ENCODE data around the gene ARL6.
"Not testable (repeated sequence)": the region's sequence is repeated elsewhere in the genome, so short reads cannot be mapped to it uniquely, and the experiment has no call there.

ARL6 gene

GRCh38 chr3:97831140-97831539, 66.6 kb downstream of the ARL6 start:
- ChIA-PET CTCF (no interaction called here), POLR2A (no interaction called here)
- H3K36me3 ChIP-seq (ENCODE audit: control insufficient read depth in 2 of 2, insufficient read depth in 1 of 2, low read length in 2 of 2): no peaks in the 10 kb centered on the region
- H3K4me1 ChIP-seq (ENCODE audit: control insufficient read depth, insufficient read depth, low read length): peaks cover 4% of the 10 kb centered on the region; the same call in 1 of the 2 replicates
- no peaks in the 10 kb centered on the region for H3K9me3 ChIP-seq (ENCODE audit: control insufficient read depth, insufficient read depth, low read depth, low read length)
- H3K27ac ChIP-seq (ENCODE audit: extremely low read depth, low read depth, low read length): no peak overlapping the region
- no peak overlapping the region for H3K4me3 ChIP-seq (ENCODE audit: low read depth, low read length)
- TF ChIP-seq ZSCAN18 (tag by site-specific recombination; IDR thresholded peaks at IDR 0.05) (no peak), KLF10 (tag by site-specific recombination; IDR thresholded peaks at IDR 0.05) (no peak), RBAK (tag by site-specific recombination; IDR thresholded peaks at IDR 0.05) (no peak), ZNF324 (tag by site-specific recombination; IDR thresholded peaks at IDR 0.05) (no peak), ZNF473 (tag by site-specific recombination; IDR thresholded peaks at IDR 0.05) (no peak), ZNF404 (tag by site-specific recombination; IDR thresholded peaks at IDR 0.05) (no peak), ZNF514 (tag by site-specific recombination; IDR thresholded peaks at IDR 0.05) (no peak), ZNF23 (tag by site-specific recombination; IDR thresholded peaks at IDR 0.05; ENCODE audit: borderline replicate concordance) (no peak), HIC1 (tag by site-specific recombination; IDR thresholded peaks at IDR 0.05) (no peak)

- H3K27ac ChIP-seq (ENCODE audit: extremely low read depth, low read depth, low read length); CTCF ChIA-PET; H3K36me3 ChIP-seq (ENCODE audit: control insufficient read depth in 2 of 2, insufficient read depth in 1 of 2, low read length in 2 of 2); POLR2A ChIA-PET; H3K4me1 ChIP-seq (ENCODE audit: control insufficient read depth, insufficient read depth, low read length); H3K9me3 ChIP-seq (ENCODE audit: control insufficient read depth, insufficient read depth, low read depth, low read length); H3K4me3 ChIP-seq (ENCODE audit: low read depth, low read length): not testable (repeated sequence)
- TF ChIP-seq ZNF146 (tag by site-specific recombination; IDR thresholded peaks at IDR 0.05): peak; percentile 90
- TF ChIP-seq ZNF580 (tag by site-specific recombination; IDR thresholded peaks at IDR 0.05): peak; percentile 46; the same call in 1 of the 2 replicates
Observed at GRCh38 chr3:97833184-97833583, 68.6 kb downstream of the ARL6 start.

GRCh38 chr3:97835761-97836160, 71.2 kb downstream of the ARL6 start:
- TF ChIP-seq ZNF837 (tag by site-specific recombination; IDR thresholded peaks at IDR 0.05) (no peak), ZNF488 (tag by site-specific recombination; IDR thresholded peaks at IDR 0.05) (no peak), TRIM28 (IDR thresholded peaks at IDR 0.05; ENCODE audit: borderline replicate concordance, low read length) (no peak), ZIC2 (tag by site-specific recombination; IDR thresholded peaks at IDR 0.05) (no peak), ZNF692 (tag by site-specific recombination; IDR thresholded peaks at IDR 0.05) (no peak), GLI2 (tag by site-specific recombination; IDR thresholded peaks at IDR 0.05; ENCODE audit: borderline replicate concordance, low read depth) (no peak)
- no peaks in the 10 kb centered on the region for H3K36me3 ChIP-seq (ENCODE audit: control insufficient read depth in 2 of 2, insufficient read depth in 1 of 2, low read length in 2 of 2)
- no peak overlapping the region for H3K4me3 ChIP-seq (ENCODE audit: low read depth, low read length)
- H3K9me3 ChIP-seq (ENCODE audit: control insufficient read depth, insufficient read depth, low read depth, low read length): no peaks in the 10 kb centered on the region
- ChIA-PET CTCF (no interaction called here), POLR2A (no interaction called here)
- no peaks in the 10 kb centered on the region for H3K4me1 ChIP-seq (ENCODE audit: control insufficient read depth, insufficient read depth, low read length)
- no peak overlapping the region for H3K27ac ChIP-seq (ENCODE audit: extremely low read depth, low read depth, low read length)

Measured in HEK293 (cell line).